T-helper 2 cell treated with Interferon-gamma antibody and Interleukin-4, amounts not matched to agents 100 ng/mL and 5 ng/mL, for 36 hours (primary cell): Measurements from ENCODE around the gene GIPC1. TPM values are rescaled to one million over a fixed set of nuclear protein-coding genes. Genes with fewer than 3 reads are reported as not detected.
"Not testable (repeated sequence)": the region's sequence is repeated elsewhere in the genome, so short reads cannot be mapped to it uniquely, and the experiment has no call there.

Source experiments
- intact Hi-C: fragments of 100-400 bp; cut with micrococcal nuclease; formaldehyde crosslinking; loops from one replicate; pipeline ENCODE4 v1.15.1; 2023
- total RNA-seq: library from RNA; stranded (reverse); gene quantifications from 2 replicates; pipeline ENCODE4 v1.2.3, GENCODE V29; 2022

Gene GIPC1
- total RNA-seq, 1 donor from 2014 or later = 38.0 TPM

GRCh38 chr19:14519245-14519859, 23.4 kb upstream of the GIPC1 start:
- intact Hi-C loops = no loop called here

- intact Hi-C loops = loop anchor here (1.0 kb wide), 4 partner anchors 11 to 445 kb away; partner anchors contain the start of genes DDX39A and TECR
Measured at GRCh38 chr19:14517840-14518505, 22.0 kb upstream of the GIPC1 start, which contains the start of gene DNAJB1. Gene DNAJB1, minus strand, starts transcription at chr19:14518397. Its CDS starts 48 bp downstream, at chr19:14518349.

- intact Hi-C loops = no loop called here
Measured at GRCh38 chr19:14517446-14517839, 21.5 kb upstream of the GIPC1 start.

- intact Hi-C loops = no loop called here
Measured at GRCh38 chr19:14516746-14517438, 21.0 kb upstream of the GIPC1 start.

GRCh38 chr19:14516048-14516534, 20.2 kb upstream of the GIPC1 start:
- intact Hi-C loops = no loop called here

GRCh38 chr19:14515501-14516047, 19.6 kb upstream of the GIPC1 start:
- intact Hi-C loops = no loop called here

GRCh38 chr19:14514215-14514863, 18.4 kb upstream of the GIPC1 start:
- intact Hi-C loops = no loop called here

- intact Hi-C loops = no loop called here
Measured at GRCh38 chr19:14512406-14512961, 16.6 kb upstream of the GIPC1 start.

GRCh38 chr19:14511229-14511593, 15.3 kb upstream of the GIPC1 start:
- intact Hi-C loops = no loop called here

GRCh38 chr19:14510311-14511228, 14.6 kb upstream of the GIPC1 start:
- intact Hi-C loops = no loop called here

GRCh38 chr19:14507704-14508542, 12.0 kb upstream of the GIPC1 start:
- intact Hi-C loops = loop anchor here (2.0 to 5.0 kb wide), 2 partner anchors 15 to 44 kb away; no protein-coding TSS in a partner anchor

- intact Hi-C loops = loop anchor here (1.0 to 5.0 kb wide), 3 partner anchors 13 to 47 kb away; partner anchors contain the start of gene DNAJB1
Measured at GRCh38 chr19:14505488-14506239, 9.7 kb upstream of the GIPC1 start.

GRCh38 chr19:14504575-14504974, 8.6 kb upstream of the GIPC1 start:
- intact Hi-C loops = not testable (repeated sequence)

GRCh38 chr19:14503285-14503684, 7.4 kb upstream of the GIPC1 start:
- intact Hi-C loops = no loop called here

GRCh38 chr19:14502334-14503092, 6.6 kb upstream of the GIPC1 start:
- intact Hi-C loops = no loop called here

- intact Hi-C loops = loop anchor here (5.0 kb wide), 1 partner anchor 360 kb away; the partner anchor contains the start of gene ASF1B
Measured at GRCh38 chr19:14497228-14497921, 1.4 kb upstream of the GIPC1 start.

GRCh38 chr19:14496834-14497227, 904 bp upstream of the GIPC1 start:
- intact Hi-C loops = loop anchor here (5.0 kb wide), 1 partner anchor 360 kb away; the partner anchor contains the start of gene ASF1B
